ENCODE data around the gene TATDN2. TPM values are rescaled to one million over a fixed set of nuclear protein-coding genes. Genes with fewer than 3 reads are reported as not detected.
"Not testable (repeated sequence)": the region's sequence is repeated elsewhere in the genome, so short reads cannot be mapped to it uniquely, and the experiment has no call there.

TATDN2 gene
- total and polyA plus RNA-seq, 5 donors, result 13.6 to 25.6 (median 21.1) TPM

DNA sequence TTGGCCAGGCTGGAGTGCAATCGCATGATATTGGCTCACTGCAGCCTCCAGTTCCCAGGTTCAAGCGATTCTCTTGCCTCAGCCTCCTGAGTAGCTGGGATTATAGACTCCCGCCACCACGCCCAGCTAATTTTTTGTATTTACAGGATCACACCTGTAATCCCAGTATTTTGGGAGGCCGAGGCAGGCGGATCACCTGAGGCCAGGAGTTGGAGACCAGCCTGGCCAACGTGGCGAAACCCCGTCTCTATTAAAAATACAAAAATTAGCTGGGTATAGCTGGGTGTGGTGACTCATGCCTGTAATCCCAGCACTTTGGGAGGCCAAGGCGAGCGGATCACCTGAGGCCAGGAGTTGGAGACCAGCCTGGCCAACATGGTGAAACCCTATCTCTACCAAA, 24.2 kb downstream of the TATDN2 start:
- H3K9me3 ChIP-seq (ENCODE audit: control insufficient read depth, low read length); DNase-seq; H3K4me3 ChIP-seq (ENCODE audit: low read length); H3K4me1 ChIP-seq (ENCODE audit: control insufficient read depth, insufficient read depth, low read length); H3K27me3 ChIP-seq (ENCODE audit: control insufficient read depth, insufficient read depth); intact Hi-C loops (cut with DNase I); ATAC-seq; H3K27ac ChIP-seq (ENCODE audit: low read length): not testable (repeated sequence)
- WGBS, result 98% methylated on average over 11 of the region's 11 CpGs

DNA sequence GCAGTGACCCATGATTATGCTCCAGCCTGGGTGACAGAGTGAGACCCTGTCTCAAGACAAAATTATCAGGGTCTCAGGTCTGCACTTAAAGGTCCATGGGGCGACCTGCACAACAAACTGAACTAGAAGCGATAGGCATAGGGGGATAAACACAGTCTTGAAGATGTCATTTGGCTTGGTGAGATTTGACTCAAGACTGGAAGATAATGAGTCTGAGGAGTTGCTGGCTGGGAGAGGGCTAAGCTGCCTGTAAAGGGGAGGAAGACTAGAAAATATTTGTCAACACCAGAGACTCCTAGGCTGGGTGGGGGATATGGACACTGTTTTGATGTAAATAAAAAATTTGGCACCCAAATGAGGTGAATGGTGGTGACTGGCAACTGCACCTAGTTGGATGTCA, 24.7 kb downstream of the TATDN2 start:
- Histone ChIP-seq H3K27me3 (ENCODE audit: control insufficient read depth, insufficient read depth) (no peaks in the 10 kb centered on the region), H3K9me3 (ENCODE audit: control insufficient read depth, low read length) (no peaks in the 10 kb centered on the region), H3K4me3 (ENCODE audit: low read length) (no peak overlapping the region), H3K4me1 (ENCODE audit: control insufficient read depth, insufficient read depth, low read length) (no peaks in the 10 kb centered on the region), H3K27ac (ENCODE audit: low read length) (no peak overlapping the region)
- 93% methylated on average over 2 of the region's 2 CpGs for WGBS
- intact Hi-C loops (cut with DNase I), result no loop called here
- no peak for DNase-seq
- ATAC-seq, result no peak

DNA sequence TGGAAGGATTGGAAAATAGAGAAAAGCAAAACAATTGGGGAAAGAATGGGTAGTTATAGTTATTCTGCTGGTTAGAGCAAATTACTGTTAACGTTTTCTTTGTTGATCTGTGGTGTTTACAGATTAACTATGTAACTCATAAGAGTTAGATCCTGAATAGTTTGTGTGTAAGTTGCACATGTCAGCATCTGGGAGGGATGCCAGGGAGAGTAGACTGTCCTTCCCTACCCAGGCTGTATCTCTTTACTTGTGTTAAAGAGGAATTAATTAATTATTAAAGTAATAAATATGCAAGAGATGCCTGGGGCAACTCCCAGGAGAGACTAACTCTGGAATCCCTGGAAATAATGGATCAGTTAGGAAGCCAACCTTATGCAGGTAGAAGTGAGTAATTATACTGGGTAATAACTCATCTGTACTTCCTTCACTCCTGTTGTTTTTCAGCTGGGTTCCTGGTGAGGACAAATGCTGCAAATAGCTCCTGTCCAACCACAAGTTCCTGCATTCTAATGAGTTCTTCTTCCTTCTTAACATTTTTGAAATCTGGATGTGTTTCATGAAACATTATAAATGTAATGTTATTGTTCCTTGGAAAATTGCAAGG, 25.5 kb downstream of the TATDN2 start:
- Histone ChIP-seq H3K4me1 (ENCODE audit: control insufficient read depth, insufficient read depth, low read length) (no peaks in the 10 kb centered on the region), H3K9me3 (ENCODE audit: control insufficient read depth, low read length) (no peaks in the 10 kb centered on the region), H3K27me3 (ENCODE audit: control insufficient read depth, insufficient read depth) (no peaks in the 10 kb centered on the region), H3K27ac (ENCODE audit: low read length) (no peak overlapping the region), H3K4me3 (ENCODE audit: low read length) (no peak overlapping the region)
- DNase-seq, result no peak
- 28% methylated on average over 1 of the region's 1 CpG for WGBS
- intact Hi-C loops (cut with DNase I), result no loop called here
- no peak for ATAC-seq

DNA sequence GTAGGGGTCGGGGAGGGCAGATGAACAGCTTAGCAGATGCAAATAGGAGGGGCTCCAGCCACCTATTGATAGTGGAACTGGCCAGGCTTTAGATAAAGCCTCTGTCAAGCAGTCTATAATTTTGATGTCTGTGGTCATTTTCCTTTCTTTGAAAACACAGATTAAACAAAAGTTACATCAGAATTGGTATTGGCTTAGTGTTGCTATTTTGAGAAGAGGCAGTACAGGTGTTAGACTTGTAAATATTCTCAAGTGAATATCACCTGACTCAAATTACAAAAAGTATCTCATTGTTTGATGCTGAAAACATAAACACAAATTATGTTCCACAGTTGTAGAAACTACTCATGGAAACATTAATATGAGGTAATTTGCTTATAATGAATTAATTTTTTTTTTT, 26.3 kb downstream of the TATDN2 start:
- no peak for ATAC-seq
- DNase-seq, result no peak
- Histone ChIP-seq H3K4me3 (ENCODE audit: low read length) (no peak overlapping the region), H3K4me1 (ENCODE audit: control insufficient read depth, insufficient read depth, low read length) (no peaks in the 10 kb centered on the region), H3K9me3 (ENCODE audit: control insufficient read depth, low read length) (no peaks in the 10 kb centered on the region), H3K27me3 (ENCODE audit: control insufficient read depth, insufficient read depth) (no peaks in the 10 kb centered on the region), H3K27ac (ENCODE audit: low read length) (no peak overlapping the region)
- 61% methylated on average over 1 of the region's 1 CpG for WGBS
- intact Hi-C loops (cut with DNase I), result no loop called here

DNA sequence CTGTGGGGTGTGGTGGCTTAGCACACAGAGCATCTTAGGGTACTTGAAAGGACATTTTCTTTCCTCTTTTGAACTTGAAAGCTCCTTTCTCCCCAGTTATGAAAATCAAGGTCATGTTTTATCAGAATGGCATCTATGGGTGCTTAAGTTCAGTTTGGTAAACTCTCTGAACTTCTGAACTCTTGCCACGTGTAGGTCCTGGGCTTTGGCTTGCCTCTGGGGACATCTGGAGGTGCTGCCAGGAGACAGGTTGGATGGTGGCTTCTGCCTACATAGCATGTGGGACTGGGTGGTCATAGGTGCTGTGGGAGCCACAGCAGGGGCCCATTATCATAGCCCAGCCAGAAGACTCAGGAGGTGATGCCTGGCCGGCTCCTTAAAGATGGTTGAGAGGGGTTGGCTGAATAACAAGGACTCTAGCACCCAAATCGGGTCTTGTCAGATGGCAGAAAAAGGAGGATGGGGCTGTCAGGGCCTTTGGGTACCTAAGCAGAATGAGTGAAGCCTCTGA, 28.9 kb downstream of the TATDN2 start:
- no peak overlapping the region for H3K4me3 ChIP-seq (ENCODE audit: low read length)
- no peaks in the 10 kb centered on the region for H3K27me3 ChIP-seq (ENCODE audit: control insufficient read depth, insufficient read depth)
- no peaks in the 10 kb centered on the region for H3K9me3 ChIP-seq (ENCODE audit: control insufficient read depth, low read length)
- WGBS, result 85% methylated on average over 3 of the region's 3 CpGs
- intact Hi-C loops (cut with DNase I), result no loop called here
- H3K4me1 ChIP-seq (ENCODE audit: control insufficient read depth, insufficient read depth, low read length), result no peaks in the 10 kb centered on the region
- no peak overlapping the region for H3K27ac ChIP-seq (ENCODE audit: low read length)
- ATAC-seq (no peak), DNase-seq (no peak)

DNA sequence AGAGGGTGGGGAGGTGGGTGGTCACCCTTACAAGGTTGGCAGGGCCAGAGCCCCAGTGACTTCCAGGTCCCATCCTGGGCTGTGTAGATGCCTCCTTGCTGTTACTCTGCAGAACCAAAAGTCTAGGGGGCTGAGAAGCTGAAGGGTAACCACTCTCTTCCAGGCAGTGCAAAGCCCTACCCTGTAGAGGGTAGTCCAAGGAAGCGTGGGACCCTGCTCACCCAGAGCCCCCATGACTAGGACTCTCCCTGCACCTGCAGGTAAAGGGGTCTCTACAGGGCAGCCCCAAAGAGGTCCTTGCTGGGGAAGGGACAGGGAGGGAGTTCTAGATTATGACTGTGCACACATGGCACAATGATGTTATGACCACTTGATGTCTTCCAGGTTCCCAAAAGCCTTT, 30.2 kb downstream of the TATDN2 start:
- intact Hi-C loops (cut with DNase I), result no loop called here
- Histone ChIP-seq H3K4me1 (ENCODE audit: control insufficient read depth, insufficient read depth, low read length) (no peaks in the 10 kb centered on the region), H3K9me3 (ENCODE audit: control insufficient read depth, low read length) (no peaks in the 10 kb centered on the region), H3K27me3 (ENCODE audit: control insufficient read depth, insufficient read depth) (no peaks in the 10 kb centered on the region), H3K4me3 (ENCODE audit: low read length) (no peak overlapping the region), H3K27ac (ENCODE audit: low read length) (no peak overlapping the region)
- no peak for DNase-seq
- no peak for ATAC-seq
- 100% methylated on average over 1 of the region's 1 CpG for WGBS

DNA sequence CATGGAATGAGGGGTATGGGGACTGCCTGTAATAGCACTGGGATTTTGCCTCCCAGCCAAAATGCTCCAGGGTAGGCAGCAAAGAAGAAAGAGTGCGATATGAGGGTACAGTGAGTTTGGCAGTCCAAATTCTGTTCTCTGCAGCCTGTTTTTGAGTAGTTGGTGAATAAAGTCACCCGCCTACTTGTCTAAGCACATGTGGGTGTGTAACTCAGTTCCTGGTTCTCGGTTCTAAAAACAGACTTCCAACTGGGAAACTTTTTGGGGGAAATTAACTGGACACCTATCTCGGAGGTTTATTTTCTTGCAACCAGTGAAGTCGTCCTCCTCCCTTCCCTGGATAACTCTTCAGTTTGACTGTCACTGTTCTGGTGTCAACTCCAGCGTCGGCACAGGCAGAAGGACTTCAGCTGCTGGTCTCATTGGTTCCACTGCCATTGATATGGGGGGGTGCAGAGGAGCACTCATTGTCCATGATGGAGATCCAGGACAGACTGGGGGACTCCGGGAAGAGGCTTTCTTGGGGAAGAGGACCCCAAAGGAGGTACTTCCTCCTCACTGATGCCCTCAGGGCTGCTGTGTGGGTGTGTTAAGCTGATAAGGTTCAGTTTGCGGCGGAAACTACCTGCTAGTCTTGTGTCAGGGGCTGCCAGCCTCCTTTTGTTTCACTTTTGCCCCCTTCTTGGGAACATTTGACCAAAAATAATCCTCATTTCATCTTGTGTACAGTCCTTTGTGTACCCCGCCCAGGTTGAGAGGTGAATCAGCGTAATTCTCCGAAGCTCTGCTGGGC, 31.3 kb downstream of the TATDN2 start:
- no peaks in the 10 kb centered on the region for H3K4me1 ChIP-seq (ENCODE audit: control insufficient read depth, insufficient read depth, low read length)
- 89% methylated on average over 13 of the region's 13 CpGs for WGBS
- H3K27ac ChIP-seq (ENCODE audit: low read length), result no peak overlapping the region
- H3K9me3 ChIP-seq (ENCODE audit: control insufficient read depth, low read length), result no peaks in the 10 kb centered on the region
- ATAC-seq (no peak), DNase-seq (no peak)
- no peaks in the 10 kb centered on the region for H3K27me3 ChIP-seq (ENCODE audit: control insufficient read depth, insufficient read depth)
- intact Hi-C loops (cut with DNase I), result no loop called here
- no peak overlapping the region for H3K4me3 ChIP-seq (ENCODE audit: low read length)

DNA sequence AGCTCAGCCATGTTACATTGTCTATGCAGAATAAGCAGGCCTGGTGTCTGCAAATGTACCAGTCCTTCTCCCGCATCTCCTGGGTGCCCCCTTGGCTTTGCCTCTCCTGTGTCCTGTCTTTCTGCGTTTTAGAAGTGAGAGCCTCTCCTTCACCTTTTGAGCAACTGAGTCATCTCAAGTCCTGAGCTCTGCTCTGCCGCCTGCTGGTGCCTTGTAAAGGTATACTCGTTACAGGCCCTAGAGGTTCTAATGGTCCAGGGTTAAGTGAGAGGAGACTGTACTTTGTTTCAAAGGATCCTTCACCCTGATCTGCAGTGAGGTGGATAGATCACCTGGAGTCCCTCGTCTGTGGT, 31.9 kb downstream of the TATDN2 start:
- H3K27ac ChIP-seq (ENCODE audit: low read length), result no peak overlapping the region

DNA sequence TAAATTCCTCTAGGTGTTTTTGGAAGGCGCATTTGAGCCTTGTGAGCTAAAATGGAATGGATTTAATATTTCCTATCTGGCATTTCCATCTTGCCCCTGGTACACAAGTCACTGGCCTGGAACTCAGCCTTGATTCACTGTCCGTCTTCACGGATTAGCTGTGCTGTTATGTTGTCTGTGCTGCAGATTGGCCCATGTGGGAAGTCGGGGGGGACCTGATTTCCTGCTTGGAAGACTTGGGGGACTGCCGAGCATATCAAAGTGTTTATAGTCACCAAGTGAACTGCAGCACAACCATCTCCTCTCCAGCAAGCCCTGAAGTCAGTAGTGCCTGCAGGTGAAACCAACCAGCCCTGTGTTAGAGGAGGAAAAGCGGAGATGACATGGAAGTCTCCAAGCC, 32.3 kb downstream of the TATDN2 start:
- no peaks in the 10 kb centered on the region for H3K4me1 ChIP-seq (ENCODE audit: control insufficient read depth, insufficient read depth, low read length)
- DNase-seq (no peak), ATAC-seq (no peak)
- 86% methylated on average over 6 of the region's 6 CpGs for WGBS
- intact Hi-C loops (cut with DNase I), result no loop called here
- no peak overlapping the region for H3K27ac ChIP-seq (ENCODE audit: low read length)
- no peaks in the 10 kb centered on the region for H3K27me3 ChIP-seq (ENCODE audit: control insufficient read depth, insufficient read depth)
- no peaks in the 10 kb centered on the region for H3K9me3 ChIP-seq (ENCODE audit: control insufficient read depth, low read length)
- H3K4me3 ChIP-seq (ENCODE audit: low read length), result no peak overlapping the region

More for the DNA sequence above, 31.9 kb downstream of the TATDN2 start:
- WGBS, result 81% methylated on average over 5 of the region's 5 CpGs
- Histone ChIP-seq H3K4me1 (ENCODE audit: control insufficient read depth, insufficient read depth, low read length) (no peaks in the 10 kb centered on the region), H3K9me3 (ENCODE audit: control insufficient read depth, low read length) (no peaks in the 10 kb centered on the region), H3K27me3 (ENCODE audit: control insufficient read depth, insufficient read depth) (no peaks in the 10 kb centered on the region), H3K4me3 (ENCODE audit: low read length) (no peak overlapping the region)
- ATAC-seq (no peak), DNase-seq (no peak)
- intact Hi-C loops (cut with DNase I), result no loop called here

DNA sequence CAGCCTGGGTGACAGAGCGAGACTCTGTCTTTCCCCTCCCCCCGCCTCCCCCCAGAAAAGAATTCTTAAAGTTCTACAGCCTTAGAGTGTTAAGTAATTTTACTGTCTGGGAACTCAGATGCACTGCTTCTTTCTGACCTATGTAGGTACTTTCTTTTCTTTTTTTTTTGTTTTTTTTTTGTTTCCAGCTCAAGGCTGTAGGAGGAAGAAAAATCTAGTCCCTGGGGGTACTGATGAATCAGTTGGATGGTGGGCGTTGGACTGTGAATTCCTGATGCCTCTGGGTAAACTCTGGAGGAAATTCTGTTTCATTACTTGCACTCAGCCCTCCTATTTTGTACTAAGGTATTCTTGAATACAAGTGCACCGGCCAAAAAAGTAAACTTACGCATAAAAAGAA, 33.7 kb downstream of the TATDN2 start:
- no peak overlapping the region for H3K4me3 ChIP-seq (ENCODE audit: low read length)
- H3K9me3 ChIP-seq (ENCODE audit: control insufficient read depth, low read length), result no peaks in the 10 kb centered on the region
- no peak for DNase-seq
- H3K27ac ChIP-seq (ENCODE audit: low read length), result no peak overlapping the region
- 79% methylated on average over 5 of the region's 5 CpGs for whole genome bisulfite sequencing
- no peaks in the 10 kb centered on the region for H3K4me1 ChIP-seq (ENCODE audit: control insufficient read depth, insufficient read depth, low read length)
- H3K27me3 ChIP-seq (ENCODE audit: control insufficient read depth, insufficient read depth), result no peaks in the 10 kb centered on the region
- intact Hi-C loops (cut with DNase I), result no loop called here
- no peak for ATAC-seq

DNA sequence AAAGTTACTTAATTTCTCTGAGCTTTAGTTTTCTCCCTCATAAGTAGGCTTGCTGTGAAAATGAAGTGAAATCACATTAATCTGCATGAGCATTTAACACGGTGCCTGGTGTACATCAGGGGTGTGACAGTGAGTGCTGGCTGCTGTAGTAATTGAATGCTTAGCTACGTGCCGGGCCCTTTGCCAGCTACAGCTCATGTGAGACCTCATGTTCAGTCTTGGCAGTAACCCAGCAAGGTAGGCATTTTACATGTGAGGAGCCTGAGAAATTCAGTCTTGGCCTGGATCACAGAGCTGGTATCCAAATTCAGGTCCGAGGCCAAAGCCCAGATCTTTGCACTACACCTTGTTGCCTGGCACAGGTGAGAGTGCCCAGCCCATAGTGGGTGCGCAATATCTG, 35.4 kb downstream of the TATDN2 start:
- no peak overlapping the region for H3K27ac ChIP-seq (ENCODE audit: low read length)
- DNase-seq (no peak), ATAC-seq (no peak)
- no peaks in the 10 kb centered on the region for H3K27me3 ChIP-seq (ENCODE audit: control insufficient read depth, insufficient read depth)
- no peak overlapping the region for H3K4me3 ChIP-seq (ENCODE audit: low read length)
- H3K4me1 ChIP-seq (ENCODE audit: control insufficient read depth, insufficient read depth, low read length), result no peaks in the 10 kb centered on the region
- WGBS, result 63% methylated on average over 5 of the region's 5 CpGs
- no peaks in the 10 kb centered on the region for H3K9me3 ChIP-seq (ENCODE audit: control insufficient read depth, low read length)
- intact Hi-C loops (cut with DNase I), result no loop called here

Data from right cardiac atrium (tissue), 5 donors.